Astrocyte (in vitro differentiated cells and primary cell): ENCODE data around the gene ALDOB.

Experiments used
- CTCF ChIP-seq: IDR thresholded peaks from 2 replicates; pipeline ENCODE4 v1.5.1; 2011; ENCODE audit warnings: low read depth, mild to moderate bottlenecking, inconsistent platforms, low read length, moderate library complexity; ENCODE audit not compliant: insufficient read depth
- EZH2 ChIP-seq: IDR thresholded peaks from 2 replicates; pipeline ENCODE4 v1.6.1; 2012; ENCODE audit warnings: mild to moderate bottlenecking, low read length, inconsistent platforms; ENCODE audit not compliant: insufficient read depth

GRCh38 chr9:101480386-101480785, 44.8 kb upstream of the ALDOB start:
- TF ChIP-seq CTCF (no peak), EZH2 (no peak)
